NT2/D1 (cell line): Measurements from ENCODE around the gene MS4A6E.

ENCODE experiments used
- SUZ12 ChIP-seq: IDR thresholded peaks from 2 replicates; pipeline ENCODE4 v1.6.1; 2011; ENCODE audit not compliant: insufficient read length, insufficient read depth; ENCODE audit errors: extremely low read depth
- YY1 ChIP-seq: IDR thresholded peaks from 2 replicates; pipeline ENCODE4 v1.6.1; 2011; ENCODE audit not compliant: insufficient read length, insufficient read depth
- ZNF274 ChIP-seq: IDR thresholded peaks from 2 replicates; pipeline ENCODE4 v1.6.1; 2011; ENCODE audit warnings: mild to moderate bottlenecking, low read depth, low read length

- TF ChIP-seq ZNF274 (no peak), YY1 (no peak), SUZ12 (no peak)
Observed at GRCh38 chr11:60307507-60308195, 19.4 kb upstream of the MS4A6E start.
